HG02588 (cell line): ENCODE results near the gene DCANP1.

Experiments
- ATAC-seq: cut with Tn5 transposase; IDR thresholded peaks from one replicate; pipeline ENCODE4 v1.9.1; 2021; ENCODE audit warnings: mild to moderate bottlenecking, moderate library complexity; ENCODE audit not compliant: unreplicated experiment

The DCANP1 gene

GRCh38 chr5:135442431-135443160, 4.6 kb downstream of the DCANP1 start:
- ATAC-seq: no peak

- no peak for ATAC-seq
Observed at GRCh38 chr5:135441919-135442318, 5.2 kb downstream of the DCANP1 start.

- no peak for ATAC-seq
Observed at GRCh38 chr5:135441350-135441831, 5.8 kb downstream of the DCANP1 start.

GRCh38 chr5:135440916-135441315, 6.2 kb downstream of the DCANP1 start:
- ATAC-seq: no peak

GRCh38 chr5:135439231-135440205, 7.6 kb downstream of the DCANP1 start:
- no peak for ATAC-seq

- no peak for ATAC-seq
Observed at GRCh38 chr5:135438636-135439221, 8.4 kb downstream of the DCANP1 start.

- ATAC-seq: no peak
Observed at GRCh38 chr5:135437796-135438560, 9.2 kb downstream of the DCANP1 start.

GRCh38 chr5:135437422-135437795, 9.7 kb downstream of the DCANP1 start:
- no peak for ATAC-seq

- no peak for ATAC-seq
Observed at GRCh38 chr5:135436951-135437418, 10.2 kb downstream of the DCANP1 start.

- ATAC-seq: no peak
Observed at GRCh38 chr5:135435467-135436330, 11.4 kb downstream of the DCANP1 start.

- ATAC-seq: no peak
Observed at GRCh38 chr5:135434591-135435466, 12.3 kb downstream of the DCANP1 start.

GRCh38 chr5:135433681-135434426, 13.3 kb downstream of the DCANP1 start:
- no peak for ATAC-seq

- no peak for ATAC-seq
Observed at GRCh38 chr5:135432113-135432512, 15.0 kb downstream of the DCANP1 start.

- no peak for ATAC-seq
Observed at GRCh38 chr5:135430135-135430437, 17.1 kb downstream of the DCANP1 start.

- no peak for ATAC-seq
Observed at GRCh38 chr5:135429301-135430134, 17.6 kb downstream of the DCANP1 start.

- no peak for ATAC-seq
Observed at GRCh38 chr5:135428586-135428985, 18.6 kb downstream of the DCANP1 start.
